GM12878 (cell line): ENCODE results near the gene TTC23L. TPM values are rescaled to one million over a fixed set of nuclear protein-coding genes. Genes with fewer than 3 reads are reported as not detected.

Experiments
- ATAC-seq: fragments of 200-7000 bp; cut with Tn5 transposase; 3 replicates; pipeline ENCODE4 v1.9.1; 2020; ENCODE audit warnings: mild to moderate bottlenecking, moderate library complexity
- BruUV-seq: library from RNA; stranded (reverse); fragments of 400-500 nt; replicated peaks from 2 replicates; lab custom pipeline; 2021; lab: Mats Ljungman, UMichigan
- CTCF ChIA-PET: fragments of 300-600 bp; sonication (Branson Sonifier 250); formaldehyde crosslinking; extraction: SDS; loops from one replicate; lab custom pipeline; 2021; ENCODE audit warnings: inconsistent platforms; lab: Yijun Ruan, JAX
- POLR2A ChIA-PET: fragments of 350-600 bp; formaldehyde crosslinking; extraction: SDS; loops from one replicate; lab custom pipeline; 2021; ENCODE audit warnings: inconsistent platforms; lab: Charles Lee
- RAD21 ChIA-PET: fragments of 300-600 bp; sonication (Branson Sonifier 250); formaldehyde crosslinking; loops from one replicate; lab custom pipeline; 2023; ENCODE audit warnings: antibody characterized with exemption; ENCODE audit not compliant: unreplicated experiment; lab: Charles Lee
- SMC1A ChIA-PET: fragments of 300-600 bp; sonication (Branson Sonifier 250); formaldehyde crosslinking; loops from one replicate; lab custom pipeline; 2023; ENCODE audit not compliant: unreplicated experiment, uncharacterized antibody; lab: Charles Lee
- DNase-seq: peaks from one replicate; pipeline ENCODE4 v3.0.0-alpha.2; 2011; ENCODE audit warnings: low read depth, low spot score
- FAIRE-seq: peaks from 3 replicates; lab custom pipeline; 2011; peaks lifted over from hg19 to GRCh38; lab: Jason Lieb, UNC
- H2AFZ ChIP-seq: 2 replicates; pipeline ENCODE4 v1.6.0; 2011; ENCODE audit warnings: low read depth, low read length, control low read depth; ENCODE audit not compliant: control insufficient read depth
- H3K27ac ChIP-seq: 2 replicates; pipeline ENCODE4 v1.5.1; 2011; ENCODE audit warnings: control low read depth; ENCODE audit not compliant: control insufficient read depth, insufficient read depth
- H3K27me3 ChIP-seq, 2 experiments: replicated peaks in 1 of 2; 2 replicates each; pipeline versions ENCODE4 v1.6.0 to v1.6.1; 2011; ENCODE audit warnings: low read length in 1 of 2; ENCODE audit not compliant: control insufficient read depth in 2 of 2, insufficient read depth in 2 of 2
- H3K36me3 ChIP-seq, 2 experiments: 2 replicates each; pipeline ENCODE4 v1.5.1; 2011; ENCODE audit warnings: low read length in 1 of 2; ENCODE audit not compliant: control insufficient read depth in 2 of 2, insufficient read depth in 2 of 2
- H3K4me1 ChIP-seq: 2 replicates; pipeline ENCODE4 v1.6.1; 2011; ENCODE audit warnings: mild to moderate bottlenecking, low read length, moderate library complexity, mixed read lengths; ENCODE audit not compliant: control insufficient read depth, insufficient read depth
- H3K4me2 ChIP-seq: 2 replicates; pipeline ENCODE4 v1.6.0; 2011; ENCODE audit warnings: control low read depth; ENCODE audit not compliant: control insufficient read depth, insufficient read depth
- H3K4me3 ChIP-seq: fragments of 200-600 bp; sonication (generic); 2 replicates; pipeline ENCODE4 v1.5.1; 2016
- H3K79me2 ChIP-seq: 2 replicates; pipeline ENCODE4 v1.6.0; 2011; ENCODE audit warnings: low read length; ENCODE audit not compliant: control insufficient read depth, insufficient read depth
- H3K9ac ChIP-seq: 2 replicates; pipeline ENCODE4 v1.8.0; 2011; ENCODE audit warnings: low read length, control low read depth, mixed read lengths; ENCODE audit not compliant: control insufficient read depth, insufficient read depth
- H3K9me3 ChIP-seq: replicated peaks from 3 replicates; pipeline ENCODE4 v1.5.1; 2011; ENCODE audit warnings: mild to moderate bottlenecking, low read length; ENCODE audit not compliant: control insufficient read depth, insufficient read depth
- H4K20me1 ChIP-seq: 2 replicates; pipeline ENCODE4 v1.6.0; 2011; ENCODE audit not compliant: control insufficient read depth, insufficient read depth
- BHLHE40 ChIP-seq, 2 experiments: fragments of 450-650 bp in 1 of 2; IDR thresholded peaks; 2 replicates each; pipeline ENCODE4 v1.6.1; 2011 to 2017; ENCODE audit warnings: low read depth in 2 of 2, borderline replicate concordance in 1 of 2, improper control_type of control experiment in 1 of 2, low read length in 1 of 2, mild to moderate bottlenecking in 1 of 2
- JUNB ChIP-seq: IDR thresholded peaks from 2 replicates; pipeline ENCODE4 v1.6.1; 2016; ENCODE audit warnings: antibody characterized with exemption, mild to moderate bottlenecking
- PAX8 ChIP-seq: fragments of 450-650 bp; IDR thresholded peaks from 2 replicates; pipeline ENCODE4 v1.6.1; 2017; ENCODE audit warnings: mild to moderate bottlenecking, moderate library complexity
- POU2F2 ChIP-seq: IDR thresholded peaks from 3 replicates; pipeline ENCODE4 v1.6.1; 2011; ENCODE audit warnings: low read depth, mild to moderate bottlenecking, low read length, borderline replicate concordance
- TARDBP ChIP-seq: IDR thresholded peaks from 2 replicates; pipeline ENCODE4 v1.6.1; 2016; ENCODE audit warnings: borderline replicate concordance
- WGBS: methylation state at CpG from one replicate; pipeline ENCODE4 v1.1.6; 2016; ENCODE audit warnings: low lambda C conversion rate; ENCODE audit not compliant: insufficient replicate concordance, insufficient coverage; ENCODE audit errors: missing lambda C conversion rate; 5-methylcytosine and 5-hydroxymethylcytosine counted together
- in situ Hi-C: fragments of 300-500 bp; cut with MboI; formaldehyde crosslinking; loops from 9 replicates; pipeline ENCODE4 v1.14.3; 2018; ENCODE audit warnings: mixed read lengths
- intact Hi-C: fragments of 100-400 bp; cut with micrococcal nuclease; formaldehyde crosslinking; loops from one replicate; pipeline ENCODE4 v1.14.2; 2022; ENCODE audit not compliant: unreplicated experiment
- polyA plus RNA-seq, 11 experiments: library from polyadenylated mRNA; depleted of rRNA in 4 of 11; unstranded in 6 of 11; stranded (reverse) in 5 of 11; fragments of >200 nt; fragmentation: Nextera tagmentation in 4 of 11; fragmentation: Illumina TruSeq in 1 of 11; extraction: Ambion mirVana in 4 of 11; extraction: Trizol in 1 of 11; gene quantifications; 1 replicate in 1 of 11; 2 replicates in 10 of 11; pipeline versions ENCODE4 v1.2.1 to v1.2.3, GENCODE V29; 2011 to 2016; ENCODE audit warnings: inconsistent platforms in 2 of 11, missing spikeins in 2 of 11, low read depth in 1 of 11
- total RNA-seq, 4 experiments: library from RNA; depleted of rRNA in 3 of 4; stranded (reverse); fragments of >200 nt in 3 of 4; fragmentation: Illumina TruSeq in 1 of 4; extraction: Trizol in 1 of 4; gene quantifications; 2 replicates each; pipeline versions ENCODE4 v1.2.1 to v1.2.3, GENCODE V29; 2013 to 2021

Gene TTC23L
- total and polyA plus RNA-seq, 10 of the 15 experiments (the other 5 are each of a cell fraction or from before 2014, with no cell fraction given), result 0.09 to 0.34 TPM; not detected in 8

- in situ Hi-C loops (loop anchor here (5.0 to 25.0 kb wide), 3 partner anchors 371 to 891 kb away; partner anchors contain the start of gene AMACR), intact Hi-C loops (no loop called here)
- ChIA-PET POLR2A (interaction anchor here (0.7 to 3.1 kb wide), 2 partner anchors 10 to 13 kb away, joined by 3 to 11 read pairs; partner anchors contain the start of genes BRIX1 and RAD1), RAD21 (interaction anchor here (1.2 kb wide), 1 partner anchor 380 kb away, joined by 3 read pairs; no protein-coding TSS in a partner anchor), CTCF (interaction anchor here (0.7 to 3.0 kb wide), 8 partner anchors 21 to 1026 kb away, joined by 3 to 13 read pairs (median 5); partner anchors contain the start of gene DNAJC21), SMC1A (interaction anchor here (1.0 to 1.3 kb wide), 4 partner anchors 12 to 429 kb away, joined by 3 to 5 read pairs (median 4); partner anchors contain the start of genes BRIX1 and RAD1)
- Histone ChIP-seq H3K9ac (no peak overlapping the region), H3K27ac (no peak overlapping the region), H3K9me3 (no peaks in the 10 kb centered on the region), H3K36me3 (peaks cover 0 to 4% of the 10 kb centered on the region in 2 experiments; a peak in 1 of 4 replicates), H3K27me3 (no peaks in the 10 kb centered on the region), H3K79me2 (no peaks in the 10 kb centered on the region), H3K4me2 (no peak overlapping the region), H2AFZ (no peak overlapping the region), H3K4me1 (no peaks in the 10 kb centered on the region), H4K20me1 (no peaks in the 10 kb centered on the region), H3K4me3 (no peak overlapping the region)
- BruUV-seq, result no TSS peak
- 100% methylated on average over 1 of the region's 1 CpG for WGBS
- DNase-seq, result no peak
- FAIRE-seq, result no peak
- ATAC-seq, result no peak
- no peak for TF ChIP-seq POU2F2
- no peak for TF ChIP-seq JUNB
- TF ChIP-seq TARDBP, result no peak
- no peak for TF ChIP-seq PAX8
- TF ChIP-seq, all 136 proteins: peak for 0
These were observed 64.3 kb downstream of the TTC23L start for GRCh38 chr5:34903260-34903659.

GRCh38 chr5:34905564-34905963 is 66.6 kb downstream of the TTC23L start:
- no TSS peak for BruUV-seq
- no peaks in the 10 kb centered on the region for H3K27me3 ChIP-seq
- whole genome bisulfite sequencing, result 100% methylated on average over 2 of the region's 2 CpGs
- H3K4me2 ChIP-seq, result no peak overlapping the region
- intact Hi-C loops, result no loop called here
- TF ChIP-seq BHLHE40 (IDR thresholded peaks at IDR 0.05; ENCODE audit: borderline replicate concordance in 1 of 2, low read depth in 2 of 2, low read length in 1 of 2), result no peak
- TF ChIP-seq, all 136 proteins: peak for 0
- Histone ChIP-seq H3K9ac (no peak overlapping the region), H3K36me3 (peaks cover 0 to 4% of the 10 kb centered on the region in 2 experiments; a peak in 1 of 4 replicates), H3K4me1 (no peaks in the 10 kb centered on the region), H3K79me2 (no peaks in the 10 kb centered on the region), H3K27ac (no peak overlapping the region), H2AFZ (no peak overlapping the region), H3K9me3 (no peaks in the 10 kb centered on the region), H4K20me1 (no peaks in the 10 kb centered on the region), H3K4me3 (no peak overlapping the region)
- no peak for DNase-seq
- ChIA-PET CTCF (interaction anchor here (1.0 to 2.5 kb wide), 3 partner anchors 10 to 430 kb away, joined by 4 to 6 read pairs (median 5); no protein-coding TSS in a partner anchor), POLR2A (interaction anchor here (3.1 kb wide), 1 partner anchor 10 kb away, joined by 11 read pairs; the partner anchor contains the start of genes BRIX1 and RAD1), SMC1A (interaction anchor here (1.1 to 1.8 kb wide), 3 partner anchors 8 to 98 kb away, joined by 3 to 5 read pairs (median 3); partner anchors contain the start of genes BRIX1 and RAD1), RAD21 (interaction anchor here (1.2 kb wide), 1 partner anchor 368 kb away, joined by 3 read pairs; no protein-coding TSS in a partner anchor)
- no peak for FAIRE-seq
- in situ Hi-C loops, result loop anchor here (25.0 kb wide), 2 partner anchors 418 to 893 kb away; partner anchors contain the start of gene AMACR
- ATAC-seq, result no peak
